Measurements from ENCODE around the gene ARHGEF2. TPM values are rescaled to one million over a fixed set of nuclear protein-coding genes. Genes with fewer than 3 reads are reported as not detected.

ARHGEF2 gene
- total and polyA plus RNA-seq, 2 of the 13 experiments (the other 11 are each of a cell fraction or from before 2014, with no cell fraction given) = 16.1 to 32.1 TPM

DNA sequence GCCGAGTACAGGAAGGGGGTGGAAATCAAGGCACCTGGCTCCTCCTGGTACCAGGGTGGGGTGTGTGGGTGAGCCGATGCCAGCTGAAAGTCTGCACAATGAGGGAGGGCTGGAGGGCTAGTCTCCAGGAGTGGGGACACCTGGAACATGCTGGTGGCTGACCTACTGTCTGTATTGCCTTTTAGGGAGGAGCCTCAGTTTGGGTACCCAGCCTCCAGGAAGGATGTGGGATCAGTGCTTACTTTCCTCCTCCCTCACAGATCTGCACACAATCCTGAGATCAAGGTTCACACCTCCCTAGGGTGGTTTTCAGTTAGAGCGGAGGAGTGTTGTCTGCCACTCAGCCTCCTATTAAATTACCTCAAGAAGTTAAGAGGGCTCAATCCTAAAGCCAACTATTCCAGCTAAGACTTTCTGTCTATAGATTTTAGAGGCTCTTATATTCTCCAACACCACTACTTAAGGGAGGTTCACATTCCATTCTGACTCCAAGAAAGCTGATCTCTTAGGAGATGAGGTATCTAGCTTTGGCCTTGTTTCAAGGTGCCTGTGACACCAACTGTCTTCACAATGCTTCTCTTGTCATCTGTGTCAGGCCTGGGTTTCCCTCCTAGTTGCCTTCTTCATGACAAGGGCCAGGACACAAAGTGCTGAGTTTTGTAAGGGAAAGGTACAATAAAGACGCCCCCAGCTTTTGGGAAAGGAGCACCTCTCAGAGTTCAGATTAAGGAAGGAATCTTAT is 26.7 kb upstream of the ARHGEF2 start (continued):
- TF ChIP-seq ZFP82 (CRISPR knock-in tag; IDR thresholded peaks at IDR 0.05; ENCODE audit: borderline replicate concordance) (no peak), ZNF605 (CRISPR knock-in tag; IDR thresholded peaks at IDR 0.05) (no peak), SP5 (CRISPR knock-in tag; IDR thresholded peaks at IDR 0.05; ENCODE audit: borderline replicate concordance, low read depth) (peak; percentile 29; the same call in 1 of the 2 replicates), RELA (CRISPR knock-in tag; IDR thresholded peaks at IDR 0.05) (no peak), SOX6 (IDR thresholded peaks at IDR 0.05) (no peak), SOX6 (CRISPR knock-in tag; IDR thresholded peaks at IDR 0.05) (0 out of 2 replicates have a peak, but pooled peaks have one; percentile 27), ZNF557 (CRISPR knock-in tag; IDR thresholded peaks at IDR 0.05) (no peak), ZNF263 (CRISPR knock-in tag; IDR thresholded peaks at IDR 0.05) (peak; percentile 96), ARNT2 (CRISPR knock-in tag; IDR thresholded peaks at IDR 0.05; ENCODE audit: low read depth) (no peak), ZBTB21 (CRISPR knock-in tag; IDR thresholded peaks at IDR 0.05) (no peak), RBM22 (optimal IDR thresholded peaks at IDR 0.05; ENCODE audit: low read length) (no peak), SIN3B (IDR thresholded peaks at IDR 0.05; ENCODE audit: low read length) (no peak), ELF3 (CRISPR knock-in tag; IDR thresholded peaks at IDR 0.05) (0 out of 2 replicates have a peak, but pooled peaks have one; percentile 25), ETV5 (CRISPR knock-in tag; IDR thresholded peaks at IDR 0.05; ENCODE audit: borderline replicate concordance) (peak; percentile 38; the same call in 1 of the 2 replicates), RBM39 (IDR thresholded peaks at IDR 0.05; ENCODE audit: low read depth, low read length, poor library complexity, severe bottlenecking) (no peak), HNF4A (CRISPR knock-in tag; IDR thresholded peaks at IDR 0.05) (peak; percentile 60), U2AF1 (optimal IDR thresholded peaks at IDR 0.05; ENCODE audit: low read depth, low read length) (no peak), NONO (IDR thresholded peaks at IDR 0.05) (no peak), NONO (CRISPR knock-in tag; conservative IDR thresholded peaks at IDR 0.05) (no peak), EP300 (IDR thresholded peaks at IDR 0.05; ENCODE audit: low read depth in 2 of 2, low read length in 2 of 2) (no peak), EP300 (CRISPR knock-in tag; IDR thresholded peaks at IDR 0.05; ENCODE audit: borderline replicate concordance) (no peak), PPARG (CRISPR knock-in tag; conservative IDR thresholded peaks at IDR 0.05) (no peak), MXD4 (CRISPR knock-in tag; IDR thresholded peaks at IDR 0.05) (no peak), ZFP1 (CRISPR knock-in tag; IDR thresholded peaks at IDR 0.05) (no peak), ZNF44 (CRISPR knock-in tag; IDR thresholded peaks at IDR 0.05) (no peak), ZNF234 (CRISPR knock-in tag; conservative IDR thresholded peaks at IDR 0.05) (no peak), ZNF652 (CRISPR knock-in tag; IDR thresholded peaks at IDR 0.05; ENCODE audit: borderline replicate concordance, low read depth) (no peak), ZNF274 (CRISPR knock-in tag; IDR thresholded peaks at IDR 0.05) (no peak), ZNF33B (CRISPR knock-in tag; IDR thresholded peaks at IDR 0.05) (no peak)
- TF ChIP-seq, protein P1, sequence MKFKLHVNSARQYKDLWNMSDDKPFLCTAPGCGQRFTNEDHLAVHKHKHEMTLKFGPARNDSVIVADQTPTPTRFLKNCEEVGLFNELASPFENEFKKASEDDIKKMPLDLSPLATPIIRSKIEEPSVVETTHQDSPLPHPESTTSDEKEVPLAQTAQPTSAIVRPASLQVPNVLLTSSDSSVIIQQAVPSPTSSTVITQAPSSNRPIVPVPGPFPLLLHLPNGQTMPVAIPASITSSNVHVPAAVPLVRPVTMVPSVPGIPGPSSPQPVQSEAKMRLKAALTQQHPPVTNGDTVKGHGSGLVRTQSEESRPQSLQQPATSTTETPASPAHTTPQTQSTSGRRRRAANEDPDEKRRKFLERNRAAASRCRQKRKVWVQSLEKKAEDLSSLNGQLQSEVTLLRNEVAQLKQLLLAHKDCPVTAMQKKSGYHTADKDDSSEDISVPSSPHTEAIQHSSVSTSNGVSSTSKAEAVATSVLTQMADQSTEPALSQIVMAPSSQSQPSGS (CRISPR knock-in tag; IDR thresholded peaks at IDR 0.05) = no peak
- TF ChIP-seq, protein P2, sequence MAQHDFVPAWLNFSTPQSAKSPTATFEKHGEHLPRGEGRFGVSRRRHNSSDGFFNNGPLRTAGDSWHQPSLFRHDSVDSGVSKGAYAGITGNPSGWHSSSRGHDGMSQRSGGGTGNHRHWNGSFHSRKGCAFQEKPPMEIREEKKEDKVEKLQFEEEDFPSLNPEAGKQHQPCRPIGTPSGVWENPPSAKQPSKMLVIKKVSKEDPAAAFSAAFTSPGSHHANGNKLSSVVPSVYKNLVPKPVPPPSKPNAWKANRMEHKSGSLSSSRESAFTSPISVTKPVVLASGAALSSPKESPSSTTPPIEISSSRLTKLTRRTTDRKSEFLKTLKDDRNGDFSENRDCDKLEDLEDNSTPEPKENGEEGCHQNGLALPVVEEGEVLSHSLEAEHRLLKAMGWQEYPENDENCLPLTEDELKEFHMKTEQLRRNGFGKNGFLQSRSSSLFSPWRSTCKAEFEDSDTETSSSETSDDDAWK (CRISPR knock-in tag; IDR thresholded peaks at IDR 0.05) = no peak

All from HepG2 (cell line).